Body of pancreas (tissue), 4 donors: Measurements from ENCODE around the gene TSHZ3. TPM values are rescaled to one million over a fixed set of nuclear protein-coding genes. Genes with fewer than 3 reads are reported as not detected.
A peak's percentile ranks its signal among the peaks of the same experiment; 100 is the strongest.

Source experiments
- ATAC-seq: fragments of 150-250 bp; one replicate; pipeline ENCODE4 v1.9.1; 2016
- DNase-seq, 4 donors: peaks; one replicate each; pipeline ENCODE4 v3.0.0-alpha.2; 2019
- H3K27ac ChIP-seq, 4 donors: fragments of 200-600 bp; sonication (generic); 1 replicate in 3 of 4; 2 replicates in 1 of 4; pipeline versions ENCODE4 v1.5.1 to v1.6.1; 2016 to 2019; ENCODE audit warnings: mild to moderate bottlenecking in 1 of 4, mixed read lengths in 1 of 4, moderate library complexity in 1 of 4
- H3K27me3 ChIP-seq, 2 donors: fragments of 200-600 bp; sonication (generic); one replicate each; pipeline ENCODE4 v1.6.0; 2016; ENCODE audit warnings: mild to moderate bottlenecking in 1 of 2
- H3K36me3 ChIP-seq, 2 donors: fragments of 200-600 bp; sonication (generic); replicated peaks in 1 of 2; 2 replicates each; pipeline ENCODE4 v1.5.1; 2016; ENCODE audit warnings: low read depth in 2 of 2; ENCODE audit not compliant: insufficient read depth in 1 of 2
- H3K4me1 ChIP-seq: fragments of 200-600 bp; sonication (generic); one replicate; pipeline ENCODE4 v1.6.0; 2016
- H3K4me3 ChIP-seq, 2 donors: fragments of 200-600 bp; sonication (generic); 1 replicate in 1 of 2; 2 replicates in 1 of 2; pipeline ENCODE4 v1.5.1; 2016 to 2019
- H3K9me3 ChIP-seq, 3 donors: fragments of 200-600 bp; sonication (generic); 1 replicate in 2 of 3; 2 replicates in 1 of 3; pipeline ENCODE4 v1.5.1; 2016
- CTCF ChIP-seq, 7 experiments: fragments of 450-650 bp in 4 of 7; fragments of 200-600 bp in 3 of 7; sonication (generic) in 3 of 7; IDR thresholded peaks; one replicate each; pipeline ENCODE4 v1.5.1; 2016 to 2019; ENCODE audit warnings: antibody characterized with exemption in 7 of 7
- POLR2A ChIP-seq, 3 donors: fragments of 450-650 bp; IDR thresholded peaks; one replicate each; pipeline ENCODE4 v1.6.1; 2016; ENCODE audit warnings: antibody characterized with exemption in 3 of 3, mild to moderate bottlenecking in 2 of 3
- whole genome bisulfite sequencing, 2 donors: methylation state at CpG; one replicate each; pipeline ENCODE4 v1.1.5; 2017; 5-methylcytosine and 5-hydroxymethylcytosine counted together
- intact Hi-C: fragments of 100-400 bp; cut with DNase I; formaldehyde crosslinking; loops from one replicate; pipeline ENCODE4 v1.15.1; 2023
- total RNA-seq, 2 donors: library from RNA; depleted of rRNA; stranded (reverse); fragments of >200 nt; gene quantifications; one replicate each; pipeline ENCODE4 v1.1.0, GENCODE V29; 2016

The TSHZ3 gene
- total RNA-seq, 2 donors from 2014 or later = 1.3 to 3.0 TPM

- ATAC-seq = no peak
- Histone ChIP-seq H3K4me3 (no peak overlapping the region), H3K27ac (no peak overlapping the region), H3K27me3 (peaks cover 0 to 25% of the 10 kb centered on the region in 2 donors), H3K4me1 (peaks cover 25% of the 10 kb centered on the region), H3K36me3 (no peaks in the 10 kb centered on the region), H3K9me3 (no peaks in the 10 kb centered on the region)
- DNase-seq = no peak
- intact Hi-C loops = loop anchor here (10.0 kb wide), 1 partner anchor 678 kb away; no protein-coding TSS in a partner anchor
- TF ChIP-seq POLR2A (IDR thresholded peaks at IDR 0.05) (no peak), CTCF (IDR thresholded peaks at IDR 0.05) (no peak)
- WGBS, 2 donors = 50 to 80% methylated on average over 42 to 43 of the region's 43 CpGs
These were observed 3.8 kb upstream of the TSHZ3 start for GRCh38 chr19:31352782-31353651.

DNA sequence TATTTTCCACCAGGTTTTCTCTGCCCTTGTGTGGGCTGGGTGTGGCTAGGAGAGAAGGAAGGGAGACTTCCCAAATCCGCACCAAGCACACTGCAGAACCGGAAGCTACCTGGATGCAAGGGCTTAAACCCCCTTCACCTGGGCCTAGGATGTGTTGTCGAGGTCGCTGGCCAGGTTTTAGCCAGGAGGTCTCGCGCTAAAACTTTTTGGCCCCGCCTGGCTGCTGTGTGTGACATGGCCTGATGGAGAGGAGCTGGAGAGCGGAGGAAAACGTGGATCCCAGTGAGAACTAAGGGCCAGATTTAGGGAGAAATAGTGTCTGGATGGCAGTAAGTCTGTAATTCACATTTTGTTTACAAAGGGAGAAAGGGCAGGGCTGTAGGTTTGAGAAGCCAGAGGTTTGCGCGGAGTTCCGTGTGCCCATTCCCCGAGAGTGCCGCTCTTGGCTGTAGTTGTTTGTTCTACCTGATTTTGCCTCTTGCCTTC, 3.1 kb upstream of the TSHZ3 start:
- Histone ChIP-seq H3K36me3 (no peaks in the 10 kb centered on the region), H3K4me3 (no peak overlapping the region), H3K9me3 (no peaks in the 10 kb centered on the region), H3K27me3 (peaks cover 0 to 21% of the 10 kb centered on the region in 2 donors), H3K4me1 (peaks cover 25% of the 10 kb centered on the region), H3K27ac (no peak overlapping the region)
- intact Hi-C loops = loop anchor here (10.0 kb wide), 1 partner anchor 678 kb away; no protein-coding TSS in a partner anchor
- TF ChIP-seq POLR2A (IDR thresholded peaks at IDR 0.05) (no peak), CTCF (IDR thresholded peaks at IDR 0.05) (no peak)
- 79 to 92% methylated on average over 14 of the region's 14 CpGs for whole genome bisulfite sequencing, 2 donors
- no peak for ATAC-seq
- DNase-seq = no peak

- TF ChIP-seq CTCF (IDR thresholded peaks at IDR 0.05) (no peak), POLR2A (IDR thresholded peaks at IDR 0.05) (no peak)
- ATAC-seq (no peak), DNase-seq (no peak)
- Histone ChIP-seq H3K4me3 (peak overlapping the region in 1 of 2 donors; percentile 51), H3K4me1 (peaks cover 25% of the 10 kb centered on the region), H3K27ac (no peak overlapping the region), H3K9me3 (no peaks in the 10 kb centered on the region), H3K36me3 (no peaks in the 10 kb centered on the region), H3K27me3 (peaks cover 0 to 17% of the 10 kb centered on the region in 2 donors)
- intact Hi-C loops = loop anchor here (10.0 kb wide), 1 partner anchor 677 kb away; no protein-coding TSS in a partner anchor
- WGBS, 2 donors = 48 to 56% methylated on average over 28 to 29 of the region's 29 CpGs
These were observed 2.6 kb upstream of the TSHZ3 start for GRCh38 chr19:31351855-31352195.

- ATAC-seq (peak; percentile 35), DNase-seq (peak in 3 of 4 donors; percentile 39 to 58 (median 45))
- no peaks in the 10 kb centered on the region for H3K9me3 ChIP-seq
- intact Hi-C loops = loop anchor here (10.0 kb wide), 1 partner anchor 676 kb away; no protein-coding TSS in a partner anchor
- H3K4me1 ChIP-seq = peaks cover 25% of the 10 kb centered on the region
- H3K36me3 ChIP-seq = no peaks in the 10 kb centered on the region
- H3K27me3 ChIP-seq = peaks cover 0 to 12% of the 10 kb centered on the region in 2 donors
- H3K27ac ChIP-seq = peak overlapping the region in 2 of 4 donors; percentile 19 to 54
- TF ChIP-seq CTCF (IDR thresholded peaks at IDR 0.05) = no peak
- TF ChIP-seq POLR2A (IDR thresholded peaks at IDR 0.05) = peak in 1 of 3 donors; percentile 15
- 1 to 2% methylated on average over 12 to 71 of the region's 72 CpGs for WGBS, 2 donors
- H3K4me3 ChIP-seq = peak overlapping the region; percentile 51 to 69
These were observed 2.0 kb upstream of the TSHZ3 start for GRCh38 chr19:31351056-31351854.
